GM23338 (cell line): ENCODE data around the gene ADD1. TPM values are rescaled to one million over a fixed set of nuclear protein-coding genes. Genes with fewer than 3 reads are reported as not detected.
"Not testable (repeated sequence)": the region's sequence is repeated elsewhere in the genome, so short reads cannot be mapped to it uniquely, and the experiment has no call there.

ENCODE experiments used
- ATAC-seq: fragments of 200-7000 bp; cut with Tn5 transposase; 3 replicates; pipeline ENCODE4 v1.9.1; 2020
- DNase-seq: peaks from one replicate; pipeline ENCODE4 v3.0.0-alpha.2; 2015; ENCODE audit warnings: low spot score
- H2AFZ ChIP-seq: fragments of 200-600 bp; sonication (generic); 2 replicates; pipeline ENCODE4 v1.8.0; 2016; ENCODE audit warnings: antibody characterized with exemption, mild to moderate bottlenecking, moderate library complexity
- H3F3A ChIP-seq: fragments of 200-600 bp; sonication (generic); replicated peaks from 2 replicates; pipeline ENCODE4 v1.8.0; 2017; ENCODE audit warnings: antibody characterized with exemption, mixed run types, low read depth
- H3K27ac ChIP-seq: fragments of 200-600 bp; sonication (generic); 2 replicates; pipeline ENCODE4 v1.6.1; 2016; ENCODE audit warnings: low read depth
- H3K27me3 ChIP-seq: fragments of 200-600 bp; sonication (generic); 2 replicates; pipeline ENCODE4 v1.8.0; 2016; ENCODE audit warnings: mild to moderate bottlenecking, mixed run types, moderate library complexity; ENCODE audit not compliant: insufficient read depth
- H3K36me3 ChIP-seq: fragments of 200-600 bp; sonication (generic); 2 replicates; pipeline ENCODE4 v1.8.0; 2016; ENCODE audit warnings: mild to moderate bottlenecking; ENCODE audit not compliant: insufficient read depth
- H3K4me1 ChIP-seq: fragments of 200-600 bp; sonication (generic); 2 replicates; pipeline ENCODE4 v1.8.0; 2016; ENCODE audit warnings: mild to moderate bottlenecking, moderate library complexity; ENCODE audit not compliant: insufficient read depth
- H3K4me2 ChIP-seq: fragments of 200-600 bp; sonication (generic); 2 replicates; pipeline ENCODE4 v1.7.1; 2017; ENCODE audit warnings: mixed run types
- H3K4me3 ChIP-seq: fragments of 200-600 bp; sonication (generic); 2 replicates; pipeline ENCODE4 v1.6.1; 2016; ENCODE audit warnings: mixed run types
- H3K79me2 ChIP-seq: fragments of 200-600 bp; sonication (generic); replicated peaks from 2 replicates; pipeline ENCODE4 v1.8.0; 2017; ENCODE audit warnings: mild to moderate bottlenecking; ENCODE audit not compliant: insufficient read depth
- H3K9me2 ChIP-seq: fragments of 200-600 bp; sonication (generic); 2 replicates; pipeline ENCODE4 v1.8.0; 2017; ENCODE audit not compliant: insufficient read depth
- H4K20me1 ChIP-seq: fragments of 200-600 bp; sonication (generic); replicated peaks from 2 replicates; pipeline ENCODE4 v1.8.0; 2017; ENCODE audit warnings: mild to moderate bottlenecking; ENCODE audit not compliant: insufficient read depth
- H3K27ac Mint-ChIP-seq: 2 replicates; pipeline ENCODE4 v1.8.0; 2020; ENCODE audit warnings: inconsistent platforms, mild to moderate bottlenecking, moderate library complexity, mixed read lengths
- H3K27me3 Mint-ChIP-seq: 3 replicates; pipeline ENCODE4 v1.8.0; 2022; ENCODE audit warnings: low read depth, mild to moderate bottlenecking, moderate library complexity, mixed read lengths, inconsistent platforms; ENCODE audit not compliant: insufficient read depth, poor library complexity
- H3K36me3 Mint-ChIP-seq: 3 replicates; pipeline ENCODE4 v1.8.0; 2021; ENCODE audit warnings: low read depth, mild to moderate bottlenecking, inconsistent platforms, moderate library complexity, mixed read lengths
- H3K4me1 Mint-ChIP-seq: 3 replicates; pipeline ENCODE4 v1.8.0; 2020; ENCODE audit warnings: mild to moderate bottlenecking, inconsistent platforms, mixed read lengths
- H3K4me3 Mint-ChIP-seq: 3 replicates; pipeline ENCODE4 v1.8.0; 2021; ENCODE audit warnings: moderate library complexity, mild to moderate bottlenecking, inconsistent platforms, mixed read lengths
- H3K9me3 Mint-ChIP-seq: 3 replicates; pipeline ENCODE4 v1.8.0; 2020; ENCODE audit warnings: moderate library complexity, mild to moderate bottlenecking, inconsistent platforms, mixed read lengths
- CREB1 ChIP-seq: fragments of 250-450 bp; sonication (Bioruptor Pico); IDR thresholded peaks from 2 replicates; pipeline ENCODE4 v1.5.0; 2020; ENCODE audit warnings: low read depth, mild to moderate bottlenecking, moderate library complexity
- CTCF ChIP-seq, 2 experiments: fragments of 200-600 bp in 1 of 2; sonication (generic) in 1 of 2; conservative IDR thresholded peaks; 2 replicates each; pipeline versions ENCODE4 v1.5.1 to v1.6.1; 2016 to 2017; ENCODE audit warnings: antibody characterized with exemption in 2 of 2, low read depth in 2 of 2, mild to moderate bottlenecking in 2 of 2, moderate library complexity in 1 of 2
- EZH2 ChIP-seq: fragments of 200-600 bp; sonication (generic); IDR thresholded peaks from one replicate; pipeline ENCODE4 v1.8.0; 2017; ENCODE audit warnings: antibody characterized with exemption, mild to moderate bottlenecking, low read depth; ENCODE audit not compliant: unreplicated experiment
- JUNB ChIP-seq: IDR thresholded peaks from one replicate; pipeline ENCODE4 v1.6.1; 2016; ENCODE audit warnings: antibody characterized with exemption; ENCODE audit not compliant: unreplicated experiment
- POLR2AphosphoS5 ChIP-seq: IDR thresholded peaks from 2 replicates; pipeline ENCODE4 v1.6.1; 2016; ENCODE audit warnings: antibody characterized with exemption, low read depth
- ZNF114 ChIP-seq: fragments of 250-450 bp; sonication (Bioruptor Pico); IDR thresholded peaks from 2 replicates; pipeline ENCODE4 v1.5.0; 2020; ENCODE audit warnings: mild to moderate bottlenecking, moderate library complexity
- polyA plus RNA-seq: library from polyadenylated mRNA; unstranded; fragments of >200 nt; fragmentation: Nextera tagmentation; extraction: Ambion mirVana; gene quantifications from 2 replicates; pipeline ENCODE4 v1.2.1, GENCODE V29; 2016
- total RNA-seq: library from RNA; depleted of rRNA; stranded (reverse); fragments of >200 nt; shearing (Covaris generic); gene quantifications from 2 replicates; pipeline ENCODE4 v1.2.3, GENCODE V29; 2014
- TF ChIP-seq, protein P1 (sequence below): IDR thresholded peaks from one replicate; pipeline ENCODE4 v1.6.1; 2018; ENCODE audit warnings: antibody characterized with exemption; ENCODE audit not compliant: unreplicated experiment

The ADD1 gene
- total and polyA plus RNA-seq, 2 experiments from 2014 or later: 126 to 144 TPM

GRCh38 chr4:2915789-2916188 lies 72.1 kb downstream of the ADD1 start:
- ATAC-seq (no peak), DNase-seq (no peak)
- Histone ChIP-seq H3K27ac (no peak overlapping the region), H3K4me2 (no peak overlapping the region), H3K9me2 (no peaks in the 10 kb centered on the region), H3F3A (no peaks in the 10 kb centered on the region), H3K4me1 (no peaks in the 10 kb centered on the region), H3K4me3 (no peak overlapping the region), H3K27me3 (no peaks in the 10 kb centered on the region), H2AFZ (no peak overlapping the region), H3K36me3 (peaks cover 10% of the 10 kb centered on the region), H3K79me2 (peaks cover 32% of the 10 kb centered on the region), H4K20me1 (no peaks in the 10 kb centered on the region)
- H3K36me3 Mint-ChIP-seq: peaks cover 77% of the 10 kb centered on the region
- peaks cover 2% of the 10 kb centered on the region for H3K27me3 Mint-ChIP-seq
- H3K4me1 Mint-ChIP-seq: no peaks in the 10 kb centered on the region
- H3K27ac Mint-ChIP-seq: no peak overlapping the region
- no peak for TF ChIP-seq CREB1
- TF ChIP-seq JUNB: no peak
- no peak for TF ChIP-seq ZNF114
- TF ChIP-seq, protein P1, sequence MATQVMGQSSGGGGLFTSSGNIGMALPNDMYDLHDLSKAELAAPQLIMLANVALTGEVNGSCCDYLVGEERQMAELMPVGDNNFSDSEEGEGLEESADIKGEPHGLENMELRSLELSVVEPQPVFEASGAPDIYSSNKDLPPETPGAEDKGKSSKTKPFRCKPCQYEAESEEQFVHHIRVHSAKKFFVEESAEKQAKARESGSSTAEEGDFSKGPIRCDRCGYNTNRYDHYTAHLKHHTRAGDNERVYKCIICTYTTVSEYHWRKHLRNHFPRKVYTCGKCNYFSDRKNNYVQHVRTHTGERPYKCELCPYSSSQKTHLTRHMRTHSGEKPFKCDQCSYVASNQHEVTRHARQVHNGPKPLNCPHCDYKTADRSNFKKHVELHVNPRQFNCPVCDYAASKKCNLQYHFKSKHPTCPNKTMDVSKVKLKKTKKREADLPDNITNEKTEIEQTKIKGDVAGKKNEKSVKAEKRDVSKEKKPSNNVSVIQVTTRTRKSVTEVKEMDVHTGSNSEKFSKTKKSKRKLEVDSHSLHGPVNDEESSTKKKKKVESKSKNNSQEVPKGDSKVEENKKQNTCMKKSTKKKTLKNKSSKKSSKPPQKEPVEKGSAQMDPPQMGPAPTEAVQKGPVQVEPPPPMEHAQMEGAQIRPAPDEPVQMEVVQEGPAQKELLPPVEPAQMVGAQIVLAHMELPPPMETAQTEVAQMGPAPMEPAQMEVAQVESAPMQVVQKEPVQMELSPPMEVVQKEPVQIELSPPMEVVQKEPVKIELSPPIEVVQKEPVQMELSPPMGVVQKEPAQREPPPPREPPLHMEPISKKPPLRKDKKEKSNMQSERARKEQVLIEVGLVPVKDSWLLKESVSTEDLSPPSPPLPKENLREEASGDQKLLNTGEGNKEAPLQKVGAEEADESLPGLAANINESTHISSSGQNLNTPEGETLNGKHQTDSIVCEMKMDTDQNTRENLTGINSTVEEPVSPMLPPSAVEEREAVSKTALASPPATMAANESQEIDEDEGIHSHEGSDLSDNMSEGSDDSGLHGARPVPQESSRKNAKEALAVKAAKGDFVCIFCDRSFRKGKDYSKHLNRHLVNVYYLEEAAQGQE: no peak
- TF ChIP-seq POLR2AphosphoS5: no peak
- TF ChIP-seq EZH2: no peak
- TF ChIP-seq CTCF (conservative IDR thresholded peaks at IDR 0.05; ENCODE audit: low read depth in 2 of 2): no peak
- H3K4me3 Mint-ChIP-seq: no peak overlapping the region
- peaks cover 39% of the 10 kb centered on the region for H3K9me3 Mint-ChIP-seq

DNA sequence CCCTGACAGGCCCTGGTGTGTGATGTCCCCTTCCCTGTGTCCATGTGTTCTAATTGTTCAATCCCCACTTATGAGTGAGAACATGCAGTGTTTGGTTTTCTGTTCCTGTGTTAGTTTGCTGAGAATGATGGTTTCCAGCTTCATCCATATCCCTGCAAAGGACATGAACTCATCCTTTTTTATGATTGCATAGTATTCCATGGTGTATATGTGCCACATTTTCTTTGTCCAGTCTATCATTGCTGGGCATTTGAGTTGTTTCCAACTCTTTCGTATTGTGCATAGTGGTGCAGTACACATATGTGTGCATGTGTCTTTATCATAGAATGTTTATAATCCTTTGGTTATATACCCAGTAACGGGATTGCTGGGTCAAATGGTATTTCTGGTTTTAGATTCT lies 73.1 kb downstream of the ADD1 start:
- Mint-ChIP-seq H3K36me3 (peaks cover 86% of the 10 kb centered on the region), H3K9me3 (peaks cover 48% of the 10 kb centered on the region)
- not testable (repeated sequence) for H3K4me3 ChIP-seq, H3K27me3 Mint-ChIP-seq, H4K20me1 ChIP-seq, ATAC-seq, H3K27me3 ChIP-seq, H3K36me3 ChIP-seq, DNase-seq, H3K9me2 ChIP-seq, H3K4me3 Mint-ChIP-seq, H2AFZ ChIP-seq, H3K27ac ChIP-seq, H3K4me2 ChIP-seq, H3K4me1 Mint-ChIP-seq, H3K27ac Mint-ChIP-seq, H3K4me1 ChIP-seq, H3F3A ChIP-seq
- peaks cover 39% of the 10 kb centered on the region for H3K79me2 ChIP-seq

- not testable (repeated sequence) for H3K4me2 ChIP-seq, H3K36me3 ChIP-seq, H2AFZ ChIP-seq, H3K9me2 ChIP-seq, H3K4me3 ChIP-seq, H3K4me3 Mint-ChIP-seq, DNase-seq, H3K27ac ChIP-seq, H4K20me1 ChIP-seq, ATAC-seq, H3K4me1 ChIP-seq, H3F3A ChIP-seq, H3K27me3 Mint-ChIP-seq, H3K27ac Mint-ChIP-seq, H3K27me3 ChIP-seq
- Mint-ChIP-seq H3K4me1 (peaks cover 14% of the 10 kb centered on the region), H3K36me3 (peaks cover 93% of the 10 kb centered on the region), H3K9me3 (peaks cover 59% of the 10 kb centered on the region)
- H3K79me2 ChIP-seq: peaks cover 39% of the 10 kb centered on the region
Observed at GRCh38 chr4:2918300-2918699, 74.7 kb downstream of the ADD1 start.

DNA sequence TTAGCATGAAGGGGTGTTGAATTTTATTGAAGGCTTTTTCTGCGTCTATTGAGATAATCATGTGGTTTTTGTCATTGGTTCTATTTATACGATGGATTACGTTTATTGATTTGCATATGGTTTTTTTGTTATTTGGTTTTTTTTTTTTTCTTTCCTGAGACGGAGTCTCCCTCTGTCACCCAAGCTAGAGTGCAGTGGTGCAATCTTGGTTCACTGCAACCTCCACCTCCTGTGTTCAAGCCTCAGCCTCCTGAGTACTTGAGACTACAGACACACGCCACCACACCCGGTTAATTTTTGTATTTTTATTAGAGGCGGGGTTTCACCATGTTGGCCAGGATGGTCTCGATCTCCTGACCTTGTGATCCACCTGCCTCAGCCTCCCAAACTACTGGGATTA lies 75.1 kb downstream of the ADD1 start:
- not testable (repeated sequence) for H3K4me3 Mint-ChIP-seq, H3K4me3 ChIP-seq, H2AFZ ChIP-seq, H3K27me3 ChIP-seq, H3K27ac Mint-ChIP-seq, H3F3A ChIP-seq, ATAC-seq, DNase-seq, H3K36me3 ChIP-seq, H3K27ac ChIP-seq, H3K9me2 ChIP-seq, H4K20me1 ChIP-seq, H3K27me3 Mint-ChIP-seq, H3K4me2 ChIP-seq
- peaks cover 39% of the 10 kb centered on the region for H3K79me2 ChIP-seq
- Mint-ChIP-seq H3K4me1 (peaks cover 18% of the 10 kb centered on the region), H3K9me3 (peaks cover 63% of the 10 kb centered on the region), H3K36me3 (peaks cover 97% of the 10 kb centered on the region)
- H3K4me1 ChIP-seq: peaks cover 14% of the 10 kb centered on the region
